Neuronal stem cell (in vitro differentiated cells): ENCODE measurements around the gene SUGCT. TPM values are rescaled to one million over a fixed set of nuclear protein-coding genes. Genes with fewer than 3 reads are reported as not detected.

Experiments used
- DNase-seq: peaks from one replicate; pipeline ENCODE4 v3.0.0-alpha.2; 2013; ENCODE audit warnings: low spot score
- H2AFZ ChIP-seq: one replicate; pipeline ENCODE4 v1.6.1; 2013; ENCODE audit warnings: mild to moderate bottlenecking, low read length, inconsistent platforms
- H2AK5ac ChIP-seq: 2 replicates; pipeline ENCODE4 v1.6.1; 2013; ENCODE audit warnings: low read depth, mild to moderate bottlenecking, inconsistent platforms, low read length, moderate library complexity, mixed read lengths
- H2BK120ac ChIP-seq: 2 replicates; pipeline ENCODE4 v1.6.1; 2013; ENCODE audit warnings: low read depth, mild to moderate bottlenecking, inconsistent platforms, low read length, moderate library complexity, mixed read lengths
- H2BK12ac ChIP-seq: one replicate; pipeline ENCODE4 v1.6.1; 2013; ENCODE audit warnings: low read length, inconsistent platforms
- H2BK15ac ChIP-seq: 2 replicates; pipeline ENCODE4 v1.6.1; 2013; ENCODE audit warnings: mild to moderate bottlenecking, low read length, inconsistent platforms, mixed read lengths
- H2BK5ac ChIP-seq: one replicate; pipeline ENCODE4 v1.6.1; 2013; ENCODE audit warnings: inconsistent platforms, mild to moderate bottlenecking, low read length, moderate library complexity
- H3K14ac ChIP-seq: one replicate; pipeline ENCODE4 v1.6.1; 2013; ENCODE audit warnings: low read length, inconsistent platforms
- H3K18ac ChIP-seq: 2 replicates; pipeline ENCODE4 v1.6.1; 2013; ENCODE audit warnings: low read length, inconsistent platforms
- H3K23ac ChIP-seq: 2 replicates; pipeline ENCODE4 v1.6.1; 2013; ENCODE audit warnings: low read depth, mild to moderate bottlenecking, mixed read lengths, low read length, inconsistent platforms; ENCODE audit not compliant: poor library complexity
- H3K27ac ChIP-seq: replicated peaks from 3 replicates; pipeline ENCODE4 v1.5.1; 2013; ENCODE audit warnings: low read length, inconsistent platforms
- H3K27me3 ChIP-seq, 3 experiments: 2 replicates each; pipeline ENCODE4 v1.6.1; 2013; ENCODE audit warnings: low read length in 3 of 3, mild to moderate bottlenecking in 2 of 3, inconsistent platforms in 1 of 3, low read depth in 1 of 3, mixed read lengths in 1 of 3, moderate library complexity in 1 of 3; ENCODE audit not compliant: control insufficient read depth in 3 of 3, insufficient read depth in 3 of 3
- H3K36me3 ChIP-seq, 2 donors: replicated peaks in 1 of 2; 2 replicates each; pipeline ENCODE4 v1.6.1; 2013; ENCODE audit warnings: low read length in 2 of 2; ENCODE audit not compliant: control insufficient read depth in 2 of 2, insufficient read depth in 2 of 2
- H3K4ac ChIP-seq: 2 replicates; pipeline ENCODE4 v1.6.1; 2013; ENCODE audit warnings: inconsistent platforms, mild to moderate bottlenecking, low read length, moderate library complexity
- H3K4me1 ChIP-seq, 2 donors: 1 replicate in 1 of 2; 2 replicates in 1 of 2; pipeline ENCODE4 v1.6.1; 2013; ENCODE audit warnings: low read length in 2 of 2, low read depth in 1 of 2; ENCODE audit not compliant: control insufficient read depth in 2 of 2, insufficient read depth in 1 of 2
- H3K4me2 ChIP-seq: one replicate; pipeline ENCODE4 v1.6.1; 2013; ENCODE audit warnings: mild to moderate bottlenecking, low read length, inconsistent platforms; ENCODE audit not compliant: insufficient read depth, poor library complexity, severe bottlenecking
- H3K4me3 ChIP-seq, 2 donors: 2 replicates each; pipeline ENCODE4 v1.5.1; 2013; ENCODE audit warnings: low read length in 2 of 2, mild to moderate bottlenecking in 2 of 2, inconsistent platforms in 1 of 2, moderate library complexity in 1 of 2
- H3K79me1 ChIP-seq: one replicate; pipeline ENCODE4 v1.6.1; 2013; ENCODE audit warnings: low read depth, mild to moderate bottlenecking, inconsistent platforms, low read length, moderate library complexity
- H3K9ac ChIP-seq: one replicate; pipeline ENCODE4 v1.6.1; 2013; ENCODE audit warnings: mild to moderate bottlenecking, low read depth, low read length, inconsistent platforms; ENCODE audit not compliant: poor library complexity
- H3K9me3 ChIP-seq, 2 donors: replicated peaks in 1 of 2; 2 replicates each; pipeline versions ENCODE3 to v1.6.1; 2013; ENCODE audit warnings: low read length in 2 of 2, mild to moderate bottlenecking in 2 of 2, inconsistent platforms in 1 of 2, low read depth in 1 of 2, mixed read lengths in 1 of 2, moderate library complexity in 1 of 2; ENCODE audit not compliant: control insufficient read depth in 2 of 2, insufficient read depth in 1 of 2
- H4K8ac ChIP-seq: one replicate; pipeline ENCODE4 v1.6.1; 2013; ENCODE audit warnings: low read depth, mild to moderate bottlenecking, inconsistent platforms, low read length, moderate library complexity
- H4K91ac ChIP-seq: one replicate; pipeline ENCODE4 v1.6.1; 2013; ENCODE audit warnings: low read length, low read depth, mild to moderate bottlenecking, inconsistent platforms; ENCODE audit not compliant: poor library complexity
- WGBS, 2 donors: extraction: QIAGEN DNeasy Blood & Tissue Kit; methylation state at CpG; one replicate each; pipeline ENCODE4 v1.1.7; 2013; ENCODE audit warnings: missing lambda C conversion rate in 2 of 2, mixed read lengths in 1 of 2; ENCODE audit not compliant: insufficient read length in 2 of 2, insufficient replicate concordance in 1 of 2; ENCODE audit errors: extremely low coverage in 2 of 2; 5-methylcytosine and 5-hydroxymethylcytosine counted together
- polyA plus RNA-seq, 2 experiments: library from polyadenylated mRNA; stranded (reverse); fragments of 200-250 nt; gene quantifications; one replicate each; pipeline ENCODE4 v1.2.3, GENCODE V29; 2013

SUGCT gene
- 17.5 TPM for polyA plus RNA-seq (2013, experiment 1 of 2)
- 15.4 TPM for polyA plus RNA-seq (2013, experiment 2 of 2)

DNA sequence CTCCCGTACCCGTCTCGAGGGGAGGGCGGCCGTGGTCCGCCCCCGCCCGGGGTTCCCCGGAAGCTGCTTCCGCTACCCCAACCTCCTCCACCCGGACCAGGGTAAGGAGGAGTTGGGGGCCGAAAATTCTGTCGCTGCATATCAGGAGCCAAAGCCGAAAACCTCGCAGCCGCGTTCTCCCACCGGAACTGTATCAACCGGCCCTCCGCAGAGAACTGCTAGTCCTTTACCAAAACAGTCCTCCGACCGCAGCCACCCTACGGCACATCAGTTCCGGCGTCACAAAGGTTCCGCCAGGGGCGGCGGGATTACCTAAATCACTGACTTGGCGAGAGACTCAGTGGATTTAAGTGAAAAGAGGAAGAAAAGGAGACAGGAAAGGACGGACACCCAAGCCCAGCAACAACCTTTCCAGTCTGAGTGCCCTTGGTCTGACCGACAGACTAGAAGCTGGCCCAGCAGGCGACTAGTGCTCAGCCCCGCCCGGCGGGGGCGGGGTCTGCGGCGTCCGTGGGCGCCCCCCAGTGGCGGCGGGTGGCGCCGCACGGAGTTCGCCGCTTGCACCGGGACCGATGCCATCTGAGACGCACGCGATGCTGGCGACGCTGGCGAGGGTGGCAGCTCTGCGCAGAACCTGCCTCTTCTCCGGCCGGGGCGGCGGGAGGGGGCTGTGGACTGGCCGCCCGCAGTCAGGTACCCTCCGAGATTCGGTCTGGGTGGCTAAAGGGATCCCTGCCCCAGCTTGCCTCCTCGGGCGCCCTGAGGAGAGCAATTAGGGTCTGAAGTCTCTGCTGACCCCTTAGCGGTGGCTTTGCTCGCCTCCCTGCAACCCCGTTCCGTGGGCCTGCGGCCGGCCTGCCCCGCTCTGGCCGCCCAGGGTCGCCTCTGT lies at the start of gene SUGCT, which contains the start of gene MPLKIP:
TSS of gene SUGCT (plus strand) at position 578 of the 889 bp plus-strand sequence.
TSS of gene MPLKIP (minus strand) at position 195 of the 889 bp plus-strand sequence. CDS start at position 140, 55 bp downstream.
- Histone ChIP-seq H3K79me1 (peaks cover 5% of the 10 kb centered on the region), H3K36me3 (peaks cover 0 to 27% of the 10 kb centered on the region in 2 donors), H3K9ac (peak within 1 kb of the TSS; percentile 90), H2AK5ac (no peak within 1 kb of the TSS), H2BK5ac (peak within 1 kb of the TSS; percentile 85), H4K8ac (no peak within 1 kb of the TSS), H3K4ac (no peak within 1 kb of the TSS), H3K27ac (peak within 1 kb of the TSS; percentile 92), H3K9me3 (no peaks in the 10 kb centered on the region), H3K14ac (no peak within 1 kb of the TSS), H3K4me3 (peak within 1 kb of the TSS; percentile 91 to 93), H2BK12ac (no peak within 1 kb of the TSS), H2BK15ac (peak within 1 kb of the TSS; percentile 97), H3K4me1 (peaks cover 0 to 1% of the 10 kb centered on the region in 2 donors), H2AFZ (peak within 1 kb of the TSS; percentile 100), H3K23ac (peak within 1 kb of the TSS; percentile 73), H3K27me3 (no peaks in the 10 kb centered on the region), H3K4me2 (peak within 1 kb of the TSS; percentile 56), H4K91ac (no peak within 1 kb of the TSS), H2BK120ac (peak within 1 kb of the TSS; percentile 94), H3K18ac (peak within 1 kb of the TSS; percentile 96)
- no CpG with 5 or more reads among the region's 75 CpGs for WGBS, 2 donors
- DNase-seq = peak; percentile 95

DNA sequence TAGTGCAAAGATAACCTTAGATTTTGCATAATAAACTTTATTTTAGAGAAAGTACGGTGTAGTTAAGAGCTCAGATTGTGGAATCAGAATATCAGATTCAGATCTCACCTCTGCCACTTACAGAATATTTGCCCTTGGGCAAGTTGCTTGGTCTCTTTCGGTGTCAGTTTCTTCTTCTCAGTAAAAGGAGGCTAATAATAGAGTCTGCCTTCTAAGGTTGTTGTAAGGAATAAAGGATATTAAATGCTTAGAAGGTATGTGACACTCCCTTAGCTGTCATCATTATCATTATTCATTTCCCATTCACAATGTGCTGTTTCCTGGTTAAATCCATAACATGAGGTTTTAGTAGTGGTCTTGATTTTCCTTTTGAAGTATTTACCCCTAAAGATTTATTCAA lies 42.6 kb upstream of the SUGCT start:
- no peak overlapping the region for H4K8ac ChIP-seq
- H3K4ac ChIP-seq = no peak overlapping the region
- peaks cover 15 to 90% of the 10 kb centered on the region in 2 donors for H3K36me3 ChIP-seq
- no peak overlapping the region for H3K27ac ChIP-seq
- H4K91ac ChIP-seq = no peak overlapping the region
- H3K27me3 ChIP-seq = no peaks in the 10 kb centered on the region
- H3K4me2 ChIP-seq = no peak overlapping the region
- H3K4me3 ChIP-seq = no peak overlapping the region
- no peaks in the 10 kb centered on the region for H3K9me3 ChIP-seq
- H2BK120ac ChIP-seq = no peak overlapping the region
- no peaks in the 10 kb centered on the region for H3K4me1 ChIP-seq
- H2AFZ ChIP-seq = no peak overlapping the region
- H3K79me1 ChIP-seq = no peaks in the 10 kb centered on the region
- H3K14ac ChIP-seq = no peak overlapping the region
- H2AK5ac ChIP-seq = no peak overlapping the region
- no peak overlapping the region for H2BK5ac ChIP-seq
- H3K23ac ChIP-seq = no peak overlapping the region
- WGBS, 2 donors = no CpG with 5 or more reads among the region's 2 CpGs
- H3K9ac ChIP-seq = no peak overlapping the region
- no peak overlapping the region for H2BK12ac ChIP-seq
- H2BK15ac ChIP-seq = no peak overlapping the region
- no peak overlapping the region for H3K18ac ChIP-seq
- no peak for DNase-seq

DNA sequence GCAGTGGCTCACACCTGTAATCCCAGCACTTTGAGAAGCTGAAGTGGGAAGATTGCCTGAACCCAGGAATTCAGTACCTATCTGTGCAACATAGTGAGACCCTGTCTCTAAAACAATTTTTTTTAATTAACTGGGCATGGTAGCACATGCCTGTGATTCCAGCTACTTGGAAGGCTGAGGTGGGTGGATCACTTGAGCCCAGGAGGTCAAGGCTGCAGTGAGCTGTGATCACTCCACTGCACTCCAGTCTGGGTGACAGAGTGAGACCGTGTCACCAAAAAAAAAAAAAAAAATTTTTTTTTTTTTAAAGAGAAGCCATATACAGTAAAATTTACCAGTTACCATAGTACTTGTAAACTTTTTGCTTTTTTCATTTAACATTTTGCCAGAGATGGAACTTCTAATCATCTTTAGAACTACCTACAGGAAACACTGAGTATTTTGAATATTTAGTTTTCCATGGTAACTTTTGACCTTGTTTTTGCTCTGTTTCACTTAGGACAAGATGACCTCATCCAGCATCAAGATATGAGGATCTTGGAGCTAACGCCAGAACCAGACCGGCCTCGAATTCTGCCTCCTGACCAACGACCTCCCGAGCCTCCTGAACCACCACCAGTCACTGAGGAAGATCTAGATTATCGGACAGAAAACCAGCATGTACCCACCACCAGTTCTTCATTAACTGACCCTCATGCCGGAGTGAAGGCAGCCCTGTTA lies 41.0 kb upstream of the SUGCT start:
- Histone ChIP-seq H3K9me3 (no peaks in the 10 kb centered on the region), H2BK12ac (no peak overlapping the region), H4K91ac (no peak overlapping the region), H3K27me3 (no peaks in the 10 kb centered on the region), H2BK15ac (no peak overlapping the region), H3K4ac (no peak overlapping the region), H3K9ac (no peak overlapping the region), H3K23ac (no peak overlapping the region), H2AFZ (no peak overlapping the region), H3K4me1 (no peaks in the 10 kb centered on the region), H2BK5ac (no peak overlapping the region), H2AK5ac (no peak overlapping the region), H3K79me1 (no peaks in the 10 kb centered on the region), H3K27ac (no peak overlapping the region), H3K18ac (no peak overlapping the region), H3K4me3 (no peak overlapping the region), H3K36me3 (peaks cover 13 to 86% of the 10 kb centered on the region in 2 donors), H3K4me2 (no peak overlapping the region), H4K8ac (no peak overlapping the region), H2BK120ac (no peak overlapping the region), H3K14ac (no peak overlapping the region)
- no peak for DNase-seq
- WGBS, 2 donors = no CpG with 5 or more reads among the region's 8 CpGs

DNA sequence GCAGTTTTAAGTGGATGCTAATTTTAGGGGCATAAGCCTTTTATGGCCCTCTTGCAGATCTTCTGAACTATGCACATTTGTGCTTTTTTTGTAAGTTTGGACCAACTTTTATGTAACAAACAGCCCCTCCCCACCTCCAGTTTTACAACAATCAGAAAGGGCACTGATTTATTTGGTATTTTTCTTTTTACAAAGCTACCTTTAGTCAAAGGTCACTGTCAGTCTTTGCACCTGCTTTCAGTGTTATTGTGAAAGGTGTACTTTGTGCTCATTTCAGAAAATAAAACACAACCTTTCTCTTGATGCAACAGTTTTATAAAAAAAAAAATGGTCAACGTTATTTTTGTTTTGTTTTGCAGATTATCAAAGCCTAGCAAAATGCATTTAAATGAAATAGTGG lies 39.6 kb upstream of the SUGCT start:
- Histone ChIP-seq H4K91ac (no peak overlapping the region), H3K18ac (no peak overlapping the region), H3K79me1 (no peaks in the 10 kb centered on the region), H2AK5ac (no peak overlapping the region), H3K9ac (no peak overlapping the region), H3K4ac (no peak overlapping the region), H2BK5ac (no peak overlapping the region), H3K9me3 (no peaks in the 10 kb centered on the region), H3K27ac (no peak overlapping the region), H3K4me3 (no peak overlapping the region), H3K14ac (no peak overlapping the region), H3K27me3 (no peaks in the 10 kb centered on the region), H3K4me2 (no peak overlapping the region), H2AFZ (no peak overlapping the region), H2BK120ac (no peak overlapping the region), H3K4me1 (no peaks in the 10 kb centered on the region), H4K8ac (no peak overlapping the region), H2BK12ac (no peak overlapping the region), H3K23ac (no peak overlapping the region), H3K36me3 (peaks cover 13 to 72% of the 10 kb centered on the region in 2 donors), H2BK15ac (no peak overlapping the region)
- WGBS, 2 donors = no CpG with 5 or more reads among the region's 1 CpG
- no peak for DNase-seq
